HCT116 (cell line): ENCODE results near the gene BAIAP2. TPM values are rescaled to one million over a fixed set of nuclear protein-coding genes. Genes with fewer than 3 reads are reported as not detected.

Experiments
- ATAC-seq: fragments of 200-7000 bp; cut with Tn5 transposase; 2 replicates; pipeline ENCODE4 v1.9.1; 2020; ENCODE audit warnings: mild to moderate bottlenecking, moderate library complexity
- BruUV-seq: library from RNA; stranded (reverse); fragments of 400-500 nt; replicated peaks from 2 replicates; lab custom pipeline; 2021; lab: Mats Ljungman, UMichigan
- CTCF ChIA-PET: fragments of 300-600 bp; sonication (Branson Sonifier 250); formaldehyde crosslinking; loops from one replicate; lab custom pipeline; 2021; ENCODE audit warnings: antibody characterized with exemption; lab: Charles Lee
- POLR2A ChIA-PET: fragments of 300-600, 350-600 bp; sonication (Branson Sonifier 250); formaldehyde crosslinking; loops from one replicate; lab custom pipeline; 2021; ENCODE audit warnings: antibody characterized with exemption; lab: Charles Lee
- RAD21 ChIA-PET, 2 experiments: fragments of 300-600 bp; sonication (Branson Sonifier 250); formaldehyde crosslinking; loops; one replicate each; lab custom pipeline; 2023; ENCODE audit warnings: low total read pairs in 2 of 2; ENCODE audit not compliant: uncharacterized antibody in 2 of 2, unreplicated experiment in 2 of 2, low non-redundant PET in 1 of 2; lab: Charles Lee
- DNase-seq: peaks from one replicate; pipeline ENCODE4 v3.0.0-alpha.2; 2010; ENCODE audit warnings: low read depth, low spot score
- H2AFZ ChIP-seq: fragments of 200-600 bp; shearing (Covaris generic), sonication (generic); 2 replicates; pipeline ENCODE4 v1.6.1; 2017; ENCODE audit warnings: low read depth, mixed run types, mixed read lengths, antibody characterized with exemption, low read length; ENCODE audit not compliant: poor library complexity, severe bottlenecking
- H3K27ac ChIP-seq: 2 replicates; pipeline ENCODE4 v1.5.1; 2012; ENCODE audit warnings: low read depth, low read length
- H3K27me3 ChIP-seq: fragments of 200-600 bp; sonication (generic); 2 replicates; pipeline ENCODE4 v1.6.1; 2016; ENCODE audit warnings: mixed run types, low read length, mixed read lengths; ENCODE audit not compliant: insufficient read depth
- H3K36me3 ChIP-seq, 2 experiments: fragments of 200-500 bp in 1 of 2; fragments of 200-600 bp in 1 of 2; sonication (Bioruptor generic) in 1 of 2; sonication (generic) in 1 of 2; 2 replicates each; pipeline versions ENCODE4 v1.5.1 to v1.6.1; 2014 to 2016; ENCODE audit warnings: low read length in 2 of 2, inconsistent platforms in 1 of 2, mixed read lengths in 1 of 2, mixed run types in 1 of 2; ENCODE audit not compliant: insufficient read depth in 2 of 2, control insufficient read depth in 1 of 2
- H3K4me1 ChIP-seq, 2 experiments: fragments of 200-600 bp in 1 of 2; sonication (generic) in 1 of 2; 2 replicates each; pipeline versions ENCODE4 v1.5.1 to v1.6.1; 2012 to 2017; ENCODE audit warnings: low read length in 2 of 2, inconsistent platforms in 1 of 2, mild to moderate bottlenecking in 1 of 2, mixed read lengths in 1 of 2, mixed run types in 1 of 2, moderate library complexity in 1 of 2; ENCODE audit not compliant: insufficient read depth in 2 of 2, control insufficient read depth in 1 of 2
- H3K4me2 ChIP-seq: fragments of 200-600 bp; sonication (generic); 2 replicates; pipeline ENCODE4 v1.6.1; 2017; ENCODE audit warnings: mixed run types, low read length, mixed read lengths
- H3K4me3 ChIP-seq, 2 experiments: fragments of 200-600 bp in 1 of 2; sonication (generic) in 1 of 2; replicated peaks in 1 of 2; 2 replicates each; pipeline ENCODE4 v1.5.1; 2011 to 2016; ENCODE audit warnings: low read length in 2 of 2, control low read depth in 1 of 2, low read depth in 1 of 2, mild to moderate bottlenecking in 1 of 2, mixed read lengths in 1 of 2, mixed run types in 1 of 2
- H3K79me2 ChIP-seq: fragments of 200-600 bp; sonication (generic); 2 replicates; pipeline ENCODE4 v1.6.1; 2017; ENCODE audit warnings: mild to moderate bottlenecking, mixed run types, low read length, moderate library complexity, mixed read lengths; ENCODE audit not compliant: insufficient read depth
- H3K9ac ChIP-seq: fragments of 200-600 bp; sonication (generic); 2 replicates; pipeline ENCODE4 v1.6.1; 2016; ENCODE audit warnings: low read length, mixed read lengths
- H3K9me2 ChIP-seq: fragments of 200-600 bp; sonication (generic), shearing (Covaris generic); 2 replicates; pipeline ENCODE4 v1.6.1; 2017; ENCODE audit warnings: mixed run types, mild to moderate bottlenecking, moderate library complexity; ENCODE audit not compliant: insufficient read depth
- H3K9me3 ChIP-seq, 2 experiments: fragments of 200-500 bp in 1 of 2; fragments of 200-600 bp in 1 of 2; sonication (Bioruptor generic) in 1 of 2; sonication (generic) in 1 of 2; 2 replicates each; pipeline ENCODE4 v1.6.1; 2014 to 2017; ENCODE audit warnings: low read length in 2 of 2, mixed read lengths in 2 of 2, inconsistent platforms in 1 of 2, low read depth in 1 of 2, mild to moderate bottlenecking in 1 of 2, mixed run types in 1 of 2, moderate library complexity in 1 of 2; ENCODE audit not compliant: control insufficient read depth in 1 of 2, insufficient read depth in 1 of 2
- H4K20me1 ChIP-seq: fragments of 200-600 bp; sonication (generic), shearing (Covaris generic); 2 replicates; pipeline ENCODE4 v1.6.1; 2017; ENCODE audit warnings: mixed run types, mild to moderate bottlenecking, moderate library complexity; ENCODE audit not compliant: insufficient read depth
- ELF1 ChIP-seq: IDR thresholded peaks from 2 replicates; pipeline ENCODE4 v1.6.1; 2012; ENCODE audit warnings: low read depth, borderline replicate concordance
- EZH2 ChIP-seq: fragments of 200-600 bp; sonication (generic); IDR thresholded peaks from 2 replicates; pipeline ENCODE4 v1.6.1; 2017; ENCODE audit warnings: antibody characterized with exemption, mixed run types
- JUND ChIP-seq: IDR thresholded peaks from 2 replicates; pipeline ENCODE4 v1.6.1; 2012
- POLR2A ChIP-seq: IDR thresholded peaks from 2 replicates; pipeline ENCODE4 v1.7.0; 2011; ENCODE audit warnings: borderline replicate concordance; ENCODE audit not compliant: insufficient read depth, insufficient read length; ENCODE audit errors: extremely low read depth
- POLR2AphosphoS5 ChIP-seq: IDR thresholded peaks from 2 replicates; pipeline ENCODE4 v1.6.1; 2011; ENCODE audit warnings: mild to moderate bottlenecking, low read depth, low read length, moderate library complexity
- SP1 ChIP-seq: IDR thresholded peaks from 2 replicates; pipeline ENCODE4 v1.6.1; 2012; ENCODE audit warnings: low read depth
- TCF7L2 ChIP-seq: IDR thresholded peaks from 2 replicates; pipeline ENCODE4 v1.7.0; 2011; ENCODE audit warnings: borderline replicate concordance, inconsistent platforms; ENCODE audit not compliant: insufficient read depth, insufficient read length; ENCODE audit errors: extremely low read depth
- YY1 ChIP-seq: IDR thresholded peaks from 2 replicates; pipeline ENCODE4 v1.6.1; 2011; ENCODE audit warnings: low read length, low read depth, moderate library complexity, mild to moderate bottlenecking; ENCODE audit not compliant: insufficient replicate concordance; ENCODE audit errors: extremely low read depth
- ZNF274 ChIP-seq: fragments of 200-500 bp; sonication (Bioruptor generic); IDR thresholded peaks from 2 replicates; pipeline ENCODE4 v1.6.1; 2014; ENCODE audit warnings: mild to moderate bottlenecking, low read depth, low read length, inconsistent platforms
- intact Hi-C: fragments of 100-400 bp; cut with micrococcal nuclease; formaldehyde crosslinking; loops from 2 replicates; pipeline ENCODE4 v1.10.0; 2022
- total RNA-seq: library from RNA; stranded (reverse); gene quantifications from one replicate; pipeline ENCODE4 v1.2.1, GENCODE V29; 2021; ENCODE audit not compliant: unreplicated experiment
- TF ChIP-seq, protein P1 (sequence below), 3 experiments: fragments of 200-600 bp in 1 of 3; sonication (generic) in 1 of 3; IDR thresholded peaks in 2 of 3; conservative IDR thresholded peaks in 1 of 3; 2 replicates each; pipeline ENCODE4 v1.5.1; 2012 to 2017; ENCODE audit warnings: low read depth in 2 of 3, low read length in 2 of 3, antibody characterized with exemption in 1 of 3, borderline replicate concordance in 1 of 3, control low read depth in 1 of 3, mild to moderate bottlenecking in 1 of 3, mixed read lengths in 1 of 3, mixed run types in 1 of 3, moderate library complexity in 1 of 3; ENCODE audit not compliant: insufficient read depth in 1 of 3
- TF ChIP-seq, protein P2 (sequence below): IDR thresholded peaks from 2 replicates; pipeline ENCODE4 v1.6.1; 2012; ENCODE audit warnings: low read depth
- TF ChIP-seq, protein P3 (sequence below): IDR thresholded peaks from 2 replicates; pipeline ENCODE4 v1.6.1; 2012

BAIAP2 gene
- total RNA-seq, 1 experiment from 2014 or later = 105 TPM

DNA sequence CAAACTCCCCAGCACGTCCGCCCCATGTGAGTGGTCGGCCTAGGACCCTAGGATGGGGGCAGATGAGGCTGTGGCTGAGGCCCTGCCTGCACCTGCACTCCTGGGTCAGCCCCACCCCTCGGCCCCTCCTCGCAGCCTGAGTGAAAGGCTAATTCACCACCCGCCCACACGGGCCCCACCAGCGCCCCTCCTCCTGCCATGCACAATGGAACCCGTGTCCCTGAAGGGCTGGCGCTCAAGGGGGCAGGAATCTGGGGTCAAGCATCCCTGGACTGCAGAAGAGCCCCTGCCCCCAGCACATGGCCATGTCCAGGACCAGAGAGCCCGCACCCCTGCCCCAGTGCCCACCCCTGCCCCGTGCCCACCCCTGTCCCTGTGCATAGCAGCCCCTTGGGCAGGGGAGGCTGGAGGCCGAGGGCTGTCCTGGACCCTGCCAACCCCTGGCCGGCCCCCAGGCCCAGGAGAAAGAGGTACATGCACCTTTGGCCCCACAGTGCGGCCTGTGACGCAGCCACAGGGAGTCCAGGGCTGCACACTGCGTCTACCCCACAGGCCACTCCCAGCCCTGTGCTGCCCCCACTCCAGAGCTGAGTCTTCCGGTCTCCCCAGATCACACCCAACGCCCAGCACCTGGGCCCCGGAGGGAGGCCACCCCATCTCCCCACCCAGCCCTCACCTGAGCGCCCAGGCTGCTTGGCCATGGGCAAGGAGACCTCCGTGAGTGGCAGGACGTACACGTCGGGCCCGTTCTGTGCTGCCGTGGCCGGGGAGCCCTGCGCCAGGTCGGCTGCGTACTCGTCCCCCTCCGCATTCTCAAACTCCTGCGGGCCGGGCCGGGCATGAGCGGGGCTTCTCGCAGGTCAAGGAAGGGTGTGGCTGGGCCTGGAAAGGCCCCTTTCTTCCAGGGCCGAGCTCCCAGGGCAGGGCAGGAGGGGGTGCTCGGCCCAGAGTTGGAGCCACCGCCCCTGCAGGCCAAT lies 95.7 kb downstream of the BAIAP2 start:
- BruUV-seq = no TSS peak
- ATAC-seq (no peak), DNase-seq (no peak)
- H3K4me3 ChIP-seq = no peak overlapping the region
- ChIA-PET RAD21 (no interaction called here), POLR2A (no interaction called here), CTCF (no interaction called here)
- TF ChIP-seq POLR2AphosphoS5 = no peak
- TF ChIP-seq, protein P1, sequence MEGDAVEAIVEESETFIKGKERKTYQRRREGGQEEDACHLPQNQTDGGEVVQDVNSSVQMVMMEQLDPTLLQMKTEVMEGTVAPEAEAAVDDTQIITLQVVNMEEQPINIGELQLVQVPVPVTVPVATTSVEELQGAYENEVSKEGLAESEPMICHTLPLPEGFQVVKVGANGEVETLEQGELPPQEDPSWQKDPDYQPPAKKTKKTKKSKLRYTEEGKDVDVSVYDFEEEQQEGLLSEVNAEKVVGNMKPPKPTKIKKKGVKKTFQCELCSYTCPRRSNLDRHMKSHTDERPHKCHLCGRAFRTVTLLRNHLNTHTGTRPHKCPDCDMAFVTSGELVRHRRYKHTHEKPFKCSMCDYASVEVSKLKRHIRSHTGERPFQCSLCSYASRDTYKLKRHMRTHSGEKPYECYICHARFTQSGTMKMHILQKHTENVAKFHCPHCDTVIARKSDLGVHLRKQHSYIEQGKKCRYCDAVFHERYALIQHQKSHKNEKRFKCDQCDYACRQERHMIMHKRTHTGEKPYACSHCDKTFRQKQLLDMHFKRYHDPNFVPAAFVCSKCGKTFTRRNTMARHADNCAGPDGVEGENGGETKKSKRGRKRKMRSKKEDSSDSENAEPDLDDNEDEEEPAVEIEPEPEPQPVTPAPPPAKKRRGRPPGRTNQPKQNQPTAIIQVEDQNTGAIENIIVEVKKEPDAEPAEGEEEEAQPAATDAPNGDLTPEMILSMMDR (IDR thresholded peaks at IDR 0.05 in 2 of 3, conservative IDR thresholded peaks at IDR 0.05 in 1 of 3; ENCODE audit: borderline replicate concordance in 1 of 3, insufficient read depth in 1 of 3, low read depth in 2 of 3, low read length in 2 of 3) = no peak
- TF ChIP-seq POLR2A = no peak
- TF ChIP-seq TCF7L2 = no peak
- TF ChIP-seq EZH2 = no peak
- no peak for TF ChIP-seq JUND
- TF ChIP-seq, protein P2, sequence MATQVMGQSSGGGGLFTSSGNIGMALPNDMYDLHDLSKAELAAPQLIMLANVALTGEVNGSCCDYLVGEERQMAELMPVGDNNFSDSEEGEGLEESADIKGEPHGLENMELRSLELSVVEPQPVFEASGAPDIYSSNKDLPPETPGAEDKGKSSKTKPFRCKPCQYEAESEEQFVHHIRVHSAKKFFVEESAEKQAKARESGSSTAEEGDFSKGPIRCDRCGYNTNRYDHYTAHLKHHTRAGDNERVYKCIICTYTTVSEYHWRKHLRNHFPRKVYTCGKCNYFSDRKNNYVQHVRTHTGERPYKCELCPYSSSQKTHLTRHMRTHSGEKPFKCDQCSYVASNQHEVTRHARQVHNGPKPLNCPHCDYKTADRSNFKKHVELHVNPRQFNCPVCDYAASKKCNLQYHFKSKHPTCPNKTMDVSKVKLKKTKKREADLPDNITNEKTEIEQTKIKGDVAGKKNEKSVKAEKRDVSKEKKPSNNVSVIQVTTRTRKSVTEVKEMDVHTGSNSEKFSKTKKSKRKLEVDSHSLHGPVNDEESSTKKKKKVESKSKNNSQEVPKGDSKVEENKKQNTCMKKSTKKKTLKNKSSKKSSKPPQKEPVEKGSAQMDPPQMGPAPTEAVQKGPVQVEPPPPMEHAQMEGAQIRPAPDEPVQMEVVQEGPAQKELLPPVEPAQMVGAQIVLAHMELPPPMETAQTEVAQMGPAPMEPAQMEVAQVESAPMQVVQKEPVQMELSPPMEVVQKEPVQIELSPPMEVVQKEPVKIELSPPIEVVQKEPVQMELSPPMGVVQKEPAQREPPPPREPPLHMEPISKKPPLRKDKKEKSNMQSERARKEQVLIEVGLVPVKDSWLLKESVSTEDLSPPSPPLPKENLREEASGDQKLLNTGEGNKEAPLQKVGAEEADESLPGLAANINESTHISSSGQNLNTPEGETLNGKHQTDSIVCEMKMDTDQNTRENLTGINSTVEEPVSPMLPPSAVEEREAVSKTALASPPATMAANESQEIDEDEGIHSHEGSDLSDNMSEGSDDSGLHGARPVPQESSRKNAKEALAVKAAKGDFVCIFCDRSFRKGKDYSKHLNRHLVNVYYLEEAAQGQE = no peak
- TF ChIP-seq ZNF274 = no peak
- TF ChIP-seq, protein P3, sequence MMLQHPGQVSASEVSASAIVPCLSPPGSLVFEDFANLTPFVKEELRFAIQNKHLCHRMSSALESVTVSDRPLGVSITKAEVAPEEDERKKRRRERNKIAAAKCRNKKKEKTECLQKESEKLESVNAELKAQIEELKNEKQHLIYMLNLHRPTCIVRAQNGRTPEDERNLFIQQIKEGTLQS = no peak
- no peak for TF ChIP-seq ELF1
- TF ChIP-seq YY1 = no peak
- no peak for TF ChIP-seq SP1
- H3K4me2 ChIP-seq = no peak overlapping the region
- no peak overlapping the region for H3K27ac ChIP-seq
- H3K79me2 ChIP-seq = no peaks in the 10 kb centered on the region
- no peaks in the 10 kb centered on the region for H4K20me1 ChIP-seq
- H3K4me1 ChIP-seq = peaks cover 0 to 11% of the 10 kb centered on the region in 2 experiments; a peak in 2 of 4 replicates
- no peaks in the 10 kb centered on the region for H3K9me2 ChIP-seq
- no peaks in the 10 kb centered on the region for H3K36me3 ChIP-seq
- no peaks in the 10 kb centered on the region for H3K9me3 ChIP-seq
- H3K9ac ChIP-seq = no peak overlapping the region
- no peaks in the 10 kb centered on the region for H3K27me3 ChIP-seq
- no peak overlapping the region for H2AFZ ChIP-seq
- intact Hi-C loops = no loop called here
